Astrocyte of the cerebellum (primary cell): ENCODE measurements around the gene KCTD16.

Experiments used
- DNase-seq: peaks from one replicate; pipeline ENCODE4 v3.0.0-alpha.2; 2011; ENCODE audit warnings: low read depth
- H3K4me3 ChIP-seq: 2 replicates; pipeline ENCODE4 v1.5.1; 2011; ENCODE audit warnings: mild to moderate bottlenecking, low read depth, low read length, moderate library complexity
- CTCF ChIP-seq: IDR thresholded peaks from 2 replicates; pipeline ENCODE4 v1.5.1; 2012; ENCODE audit warnings: low read length, low read depth, moderate library complexity, mild to moderate bottlenecking; ENCODE audit errors: missing control alignments
- in situ Hi-C: cut with HindIII; loops from 2 replicates; pipeline ENCODE4 v1.10.0; 2017; ENCODE audit warnings: low sequenced_read_pairs

KCTD16 gene

GRCh38 chr5:144284036-144284435, 113.4 kb downstream of the KCTD16 start:
- H3K4me3 ChIP-seq, result no peak overlapping the region
- TF ChIP-seq CTCF, result no peak
- DNase-seq, result no peak
- in situ Hi-C loops, result no loop called here

- no peak for DNase-seq
- in situ Hi-C loops, result no loop called here
- no peak overlapping the region for H3K4me3 ChIP-seq
- no peak for TF ChIP-seq CTCF
Observed at GRCh38 chr5:144284931-144285502, 114.3 kb downstream of the KCTD16 start.

- no peak for TF ChIP-seq CTCF
- H3K4me3 ChIP-seq, result no peak overlapping the region
- no peak for DNase-seq
- in situ Hi-C loops, result no loop called here
Observed at GRCh38 chr5:144289277-144289676, 118.6 kb downstream of the KCTD16 start.

- in situ Hi-C loops, result no loop called here
- H3K4me3 ChIP-seq, result no peak overlapping the region
- TF ChIP-seq CTCF, result no peak
- DNase-seq, result no peak
Observed at GRCh38 chr5:144292029-144292428, 121.4 kb downstream of the KCTD16 start.

- no peak overlapping the region for H3K4me3 ChIP-seq
- in situ Hi-C loops, result no loop called here
- DNase-seq, result no peak
- no peak for TF ChIP-seq CTCF
Observed at GRCh38 chr5:144295284-144295683, 124.6 kb downstream of the KCTD16 start.

GRCh38 chr5:144297081-144297480, 126.4 kb downstream of the KCTD16 start:
- H3K4me3 ChIP-seq, result no peak overlapping the region
- in situ Hi-C loops, result no loop called here
- no peak for TF ChIP-seq CTCF
- DNase-seq, result no peak
